ENCODE data around the gene IGSF23. TPM values are rescaled to one million over a fixed set of nuclear protein-coding genes. Genes with fewer than 3 reads are reported as not detected.
"Not testable (repeated sequence)": the region's sequence is repeated elsewhere in the genome, so short reads cannot be mapped to it uniquely, and the experiment has no call there.

The IGSF23 gene
- total RNA-seq, 1 donor from 2014 or later, result not detected

GRCh38 chr19:44590245-44591059, 22.9 kb upstream of the IGSF23 start:
- no peak for ATAC-seq (ENCODE audit: low read depth)
- no peak for DNase-seq
- peaks cover 11% of the 10 kb centered on the region for H3K9me3 Mint-ChIP-seq
- H3K36me3 Mint-ChIP-seq (ENCODE audit: low read depth), result no peaks in the 10 kb centered on the region
- no peaks in the 10 kb centered on the region for H3K4me1 Mint-ChIP-seq
- ChIA-PET CTCF (no interaction called here), POLR2A (no interaction called here)
- no peak for TF ChIP-seq CTCF (IDR thresholded peaks at IDR 0.05)
- no peak overlapping the region for H3K27ac Mint-ChIP-seq
- peaks cover 9% of the 10 kb centered on the region for H3K27me3 Mint-ChIP-seq
- intact Hi-C loops (cut with micrococcal nuclease), result no loop called here
- no peak overlapping the region for H3K4me3 Mint-ChIP-seq

- ATAC-seq (ENCODE audit: low read depth); H3K27ac Mint-ChIP-seq; DNase-seq; CTCF ChIA-PET; H3K4me1 Mint-ChIP-seq; H3K4me3 Mint-ChIP-seq; intact Hi-C loops (cut with micrococcal nuclease); POLR2A ChIA-PET; H3K36me3 Mint-ChIP-seq (ENCODE audit: low read depth): not testable (repeated sequence)
- H3K27me3 Mint-ChIP-seq, result peaks cover 13% of the 10 kb centered on the region
- H3K9me3 Mint-ChIP-seq, result peaks cover 11% of the 10 kb centered on the region
Observed at GRCh38 chr19:44591340-44591993, 21.9 kb upstream of the IGSF23 start.

GRCh38 chr19:44592451-44592890, 20.9 kb upstream of the IGSF23 start:
- peaks cover 7% of the 10 kb centered on the region for H3K9me3 Mint-ChIP-seq
- no peak for ATAC-seq (ENCODE audit: low read depth)
- peaks cover 18% of the 10 kb centered on the region for H3K27me3 Mint-ChIP-seq
- no peak for DNase-seq
- H3K36me3 Mint-ChIP-seq (ENCODE audit: low read depth), result no peaks in the 10 kb centered on the region
- ChIA-PET POLR2A (no interaction called here), CTCF (no interaction called here)
- no peak overlapping the region for H3K4me3 Mint-ChIP-seq
- no peak overlapping the region for H3K27ac Mint-ChIP-seq
- H3K4me1 Mint-ChIP-seq, result no peaks in the 10 kb centered on the region
- intact Hi-C loops (cut with micrococcal nuclease), result no loop called here
- TF ChIP-seq CTCF (IDR thresholded peaks at IDR 0.05), result no peak

GRCh38 chr19:44593294-44593693, 20.1 kb upstream of the IGSF23 start:
- no peak for DNase-seq
- ChIA-PET CTCF (no interaction called here), POLR2A (no interaction called here)
- intact Hi-C loops (cut with micrococcal nuclease), result no loop called here
- H3K4me3 Mint-ChIP-seq, result no peak overlapping the region
- ATAC-seq (ENCODE audit: low read depth), result no peak
- H3K27me3 Mint-ChIP-seq, result peaks cover 25% of the 10 kb centered on the region
- no peaks in the 10 kb centered on the region for H3K36me3 Mint-ChIP-seq (ENCODE audit: low read depth)
- peaks cover 6% of the 10 kb centered on the region for H3K9me3 Mint-ChIP-seq
- no peaks in the 10 kb centered on the region for H3K4me1 Mint-ChIP-seq
- H3K27ac Mint-ChIP-seq, result no peak overlapping the region
- no peak for TF ChIP-seq CTCF (IDR thresholded peaks at IDR 0.05)

GRCh38 chr19:44593866-44594266, 19.5 kb upstream of the IGSF23 start:
- POLR2A ChIA-PET; DNase-seq; H3K36me3 Mint-ChIP-seq (ENCODE audit: low read depth); intact Hi-C loops (cut with micrococcal nuclease); ATAC-seq (ENCODE audit: low read depth); H3K4me1 Mint-ChIP-seq; H3K27ac Mint-ChIP-seq; H3K4me3 Mint-ChIP-seq; CTCF ChIA-PET: not testable (repeated sequence)
- Mint-ChIP-seq H3K27me3 (peaks cover 25% of the 10 kb centered on the region), H3K9me3 (peaks cover 11% of the 10 kb centered on the region)

- Mint-ChIP-seq H3K4me1 (no peaks in the 10 kb centered on the region), H3K27me3 (peaks cover 36% of the 10 kb centered on the region), H3K36me3 (ENCODE audit: low read depth) (no peaks in the 10 kb centered on the region), H3K27ac (no peak overlapping the region), H3K9me3 (peaks cover 8% of the 10 kb centered on the region), H3K4me3 (no peak overlapping the region)
- TF ChIP-seq CTCF (IDR thresholded peaks at IDR 0.05), result no peak
- DNase-seq (no peak), ATAC-seq (ENCODE audit: low read depth) (no peak)
- CTCF ChIA-PET, result no interaction called here
- POLR2A ChIA-PET, result no interaction called here
- intact Hi-C loops (cut with micrococcal nuclease), result no loop called here
Observed at GRCh38 chr19:44596428-44597130, 16.8 kb upstream of the IGSF23 start.

All from activated B cell treated with CpG ODN at 0.5 μM for 24 hours (primary cell).